HepG2 (cell line): ENCODE results near the gene SMTNL1. TPM values are rescaled to one million over a fixed set of nuclear protein-coding genes. Genes with fewer than 3 reads are reported as not detected.

Experiments
- ETS1 ChIP-seq: sonication (generic); formaldehyde crosslinking; IDR thresholded peaks from 2 replicates; pipeline ENCODE4 v1.4.0; 2020; ENCODE audit warnings: missing genetic modification reagents
- MED13 ChIP-seq: sonication (generic); formaldehyde crosslinking; IDR thresholded peaks from 2 replicates; pipeline ENCODE4 v1.5.0; 2020; ENCODE audit warnings: missing genetic modification reagents
- MTF2 ChIP-seq: sonication (generic); formaldehyde crosslinking; IDR thresholded peaks from 2 replicates; pipeline ENCODE4 v1.5.0; 2020; ENCODE audit warnings: missing genetic modification reagents, borderline replicate concordance
- RXRB ChIP-seq: IDR thresholded peaks from 2 replicates; pipeline ENCODE4 v1.6.1; 2016; ENCODE audit warnings: borderline replicate concordance, missing genetic modification reagents, missing compliant biosample characterization
- TFAP4 ChIP-seq: sonication (generic); IDR thresholded peaks from 2 replicates; pipeline ENCODE4 v1.6.1; 2016; ENCODE audit warnings: low read depth, borderline replicate concordance
- ZBTB39 ChIP-seq: sonication (generic); formaldehyde crosslinking; IDR thresholded peaks from 2 replicates; pipeline ENCODE4 v1.5.0; 2020; ENCODE audit warnings: missing genetic modification reagents
- ZBTB40 ChIP-seq, 2 experiments: fragments of 450-650 bp in 1 of 2; sonication (generic) in 1 of 2; formaldehyde crosslinking in 1 of 2; IDR thresholded peaks; 2 replicates each; pipeline versions ENCODE4 v1.6.1 to v1.8.0; 2016 to 2022; ENCODE audit warnings: antibody characterized with exemption in 1 of 2, mild to moderate bottlenecking in 1 of 2, missing genetic modification reagents in 1 of 2
- ZNF350 ChIP-seq: sonication (generic); formaldehyde crosslinking; IDR thresholded peaks from 2 replicates; pipeline ENCODE4 v1.4.0; 2020; ENCODE audit warnings: mild to moderate bottlenecking, low read depth, missing genetic modification reagents, borderline replicate concordance
- ZNF569 ChIP-seq: sonication (generic); formaldehyde crosslinking; IDR thresholded peaks from 2 replicates; pipeline ENCODE4 v1.5.0; 2020; ENCODE audit warnings: mild to moderate bottlenecking, missing genetic modification reagents, moderate library complexity, borderline replicate concordance
- ZNF572 ChIP-seq: sonication (generic); formaldehyde crosslinking; IDR thresholded peaks from 2 replicates; pipeline ENCODE4 v1.5.1; 2020; ENCODE audit warnings: mild to moderate bottlenecking, missing genetic modification reagents
- ZNF644 ChIP-seq: IDR thresholded peaks from 2 replicates; pipeline ENCODE4 v1.6.1; 2016; ENCODE audit warnings: low read depth
- polyA plus RNA-seq, 8 experiments: library from polyadenylated mRNA; depleted of rRNA in 3 of 8; stranded (reverse) in 7 of 8; unstranded in 1 of 8; fragments of >200 nt; fragmentation: Illumina TruSeq in 4 of 8; extraction: Trizol in 4 of 8; gene quantifications; 2 replicates each; pipeline versions ENCODE4 v1.2.1 to v1.2.3, GENCODE V29; 2011 to 2016; ENCODE audit warnings: low read depth in 4 of 8, missing spikeins in 1 of 8, mixed read lengths in 1 of 8; ENCODE audit not compliant: insufficient read depth in 1 of 8
- total RNA-seq, 5 experiments: library from RNA; depleted of rRNA; stranded (reverse); fragments of >200 nt; fragmentation: Illumina TruSeq; extraction: Trizol; gene quantifications; 2 replicates each; pipeline ENCODE4 v1.2.3, GENCODE V29; 2016; ENCODE audit warnings: low read depth in 1 of 5
- TF ChIP-seq, protein P1 (sequence below): sonication (generic); formaldehyde crosslinking; IDR thresholded peaks from 2 replicates; pipeline ENCODE4 v1.4.0; 2020; ENCODE audit warnings: missing genetic modification reagents

Gene SMTNL1
- total and polyA plus RNA-seq, 2 of the 13 experiments (the other 11 are each of a cell fraction or from before 2014, with no cell fraction given): 0.04 TPM; not detected in 1

DNA sequence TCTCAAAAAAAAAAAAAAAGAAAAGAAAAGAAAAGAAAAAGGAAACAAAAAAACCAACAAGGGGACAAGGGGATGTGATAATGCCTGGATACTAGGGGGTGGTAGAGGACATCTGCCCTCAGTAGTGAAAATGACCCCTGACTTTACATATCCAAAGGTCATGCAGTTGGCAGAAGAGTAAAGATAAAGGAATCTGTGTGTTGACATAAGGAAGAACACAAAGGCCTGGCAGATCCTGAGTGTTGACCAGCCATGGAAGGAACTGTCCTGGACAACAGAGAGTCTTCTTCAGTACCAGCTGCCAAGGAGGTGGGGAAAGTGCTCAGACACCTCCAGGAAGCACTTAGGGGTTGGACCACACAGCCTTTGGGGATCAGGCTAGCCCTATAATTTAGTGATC is 34.5 kb upstream of the SMTNL1 start (continued):
- TF ChIP-seq ZBTB40 (IDR thresholded peaks at IDR 0.05) (no peak), ZBTB40 (CRISPR knock-in tag; IDR thresholded peaks at IDR 0.05) (no peak), MTF2 (CRISPR knock-in tag) (no peak), ZBTB39 (CRISPR knock-in tag) (no peak), ETS1 (no peak), ZNF569 (CRISPR knock-in tag) (no peak), ZNF572 (CRISPR knock-in tag) (no peak), ZNF644 (CRISPR knock-in tag) (0 out of 2 replicates have a peak, but pooled peaks have one; percentile 14), MED13 (no peak), TFAP4 (peak; percentile 30; the same call in 1 of the 2 replicates), ZNF350 (CRISPR knock-in tag) (no peak), RXRB (CRISPR knock-in tag) (peak; percentile 88)
- TF ChIP-seq, protein P1, sequence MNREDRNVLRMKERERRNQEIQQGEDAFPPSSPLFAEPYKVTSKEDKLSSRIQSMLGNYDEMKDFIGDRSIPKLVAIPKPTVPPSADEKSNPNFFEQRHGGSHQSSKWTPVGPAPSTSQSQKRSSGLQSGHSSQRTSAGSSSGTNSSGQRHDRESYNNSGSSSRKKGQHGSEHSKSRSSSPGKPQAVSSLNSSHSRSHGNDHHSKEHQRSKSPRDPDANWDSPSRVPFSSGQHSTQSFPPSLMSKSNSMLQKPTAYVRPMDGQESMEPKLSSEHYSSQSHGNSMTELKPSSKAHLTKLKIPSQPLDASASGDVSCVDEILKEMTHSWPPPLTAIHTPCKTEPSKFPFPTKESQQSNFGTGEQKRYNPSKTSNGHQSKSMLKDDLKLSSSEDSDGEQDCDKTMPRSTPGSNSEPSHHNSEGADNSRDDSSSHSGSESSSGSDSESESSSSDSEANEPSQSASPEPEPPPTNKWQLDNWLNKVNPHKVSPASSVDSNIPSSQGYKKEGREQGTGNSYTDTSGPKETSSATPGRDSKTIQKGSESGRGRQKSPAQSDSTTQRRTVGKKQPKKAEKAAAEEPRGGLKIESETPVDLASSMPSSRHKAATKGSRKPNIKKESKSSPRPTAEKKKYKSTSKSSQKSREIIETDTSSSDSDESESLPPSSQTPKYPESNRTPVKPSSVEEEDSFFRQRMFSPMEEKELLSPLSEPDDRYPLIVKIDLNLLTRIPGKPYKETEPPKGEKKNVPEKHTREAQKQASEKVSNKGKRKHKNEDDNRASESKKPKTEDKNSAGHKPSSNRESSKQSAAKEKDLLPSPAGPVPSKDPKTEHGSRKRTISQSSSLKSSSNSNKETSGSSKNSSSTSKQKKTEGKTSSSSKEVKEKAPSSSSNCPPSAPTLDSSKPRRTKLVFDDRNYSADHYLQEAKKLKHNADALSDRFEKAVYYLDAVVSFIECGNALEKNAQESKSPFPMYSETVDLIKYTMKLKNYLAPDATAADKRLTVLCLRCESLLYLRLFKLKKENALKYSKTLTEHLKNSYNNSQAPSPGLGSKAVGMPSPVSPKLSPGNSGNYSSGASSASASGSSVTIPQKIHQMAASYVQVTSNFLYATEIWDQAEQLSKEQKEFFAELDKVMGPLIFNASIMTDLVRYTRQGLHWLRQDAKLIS (CRISPR knock-in tag): no peak
